GM23338 (cell line): ENCODE measurements around the gene E2F3. TPM values are rescaled to one million over a fixed set of nuclear protein-coding genes. Genes with fewer than 3 reads are reported as not detected.

Experiments used
- ATAC-seq: fragments of 200-7000 bp; cut with Tn5 transposase; 3 replicates; pipeline ENCODE4 v1.9.1; 2020
- DNase-seq: peaks from one replicate; pipeline ENCODE4 v3.0.0-alpha.2; 2015; ENCODE audit warnings: low spot score
- H2AFZ ChIP-seq: fragments of 200-600 bp; sonication (generic); 2 replicates; pipeline ENCODE4 v1.8.0; 2016; ENCODE audit warnings: antibody characterized with exemption, mild to moderate bottlenecking, moderate library complexity
- H3F3A ChIP-seq: fragments of 200-600 bp; sonication (generic); replicated peaks from 2 replicates; pipeline ENCODE4 v1.8.0; 2017; ENCODE audit warnings: antibody characterized with exemption, mixed run types, low read depth
- H3K27ac ChIP-seq: fragments of 200-600 bp; sonication (generic); 2 replicates; pipeline ENCODE4 v1.6.1; 2016; ENCODE audit warnings: low read depth
- H3K27me3 ChIP-seq: fragments of 200-600 bp; sonication (generic); 2 replicates; pipeline ENCODE4 v1.8.0; 2016; ENCODE audit warnings: mild to moderate bottlenecking, mixed run types, moderate library complexity; ENCODE audit not compliant: insufficient read depth
- H3K36me3 ChIP-seq: fragments of 200-600 bp; sonication (generic); 2 replicates; pipeline ENCODE4 v1.8.0; 2016; ENCODE audit warnings: mild to moderate bottlenecking; ENCODE audit not compliant: insufficient read depth
- H3K4me1 ChIP-seq: fragments of 200-600 bp; sonication (generic); 2 replicates; pipeline ENCODE4 v1.8.0; 2016; ENCODE audit warnings: mild to moderate bottlenecking, moderate library complexity; ENCODE audit not compliant: insufficient read depth
- H3K4me2 ChIP-seq: fragments of 200-600 bp; sonication (generic); 2 replicates; pipeline ENCODE4 v1.7.1; 2017; ENCODE audit warnings: mixed run types
- H3K4me3 ChIP-seq: fragments of 200-600 bp; sonication (generic); 2 replicates; pipeline ENCODE4 v1.6.1; 2016; ENCODE audit warnings: mixed run types
- H3K79me2 ChIP-seq: fragments of 200-600 bp; sonication (generic); replicated peaks from 2 replicates; pipeline ENCODE4 v1.8.0; 2017; ENCODE audit warnings: mild to moderate bottlenecking; ENCODE audit not compliant: insufficient read depth
- H3K9me2 ChIP-seq: fragments of 200-600 bp; sonication (generic); 2 replicates; pipeline ENCODE4 v1.8.0; 2017; ENCODE audit not compliant: insufficient read depth
- H4K20me1 ChIP-seq: fragments of 200-600 bp; sonication (generic); replicated peaks from 2 replicates; pipeline ENCODE4 v1.8.0; 2017; ENCODE audit warnings: mild to moderate bottlenecking; ENCODE audit not compliant: insufficient read depth
- H3K27ac Mint-ChIP-seq: 2 replicates; pipeline ENCODE4 v1.8.0; 2020; ENCODE audit warnings: inconsistent platforms, mild to moderate bottlenecking, moderate library complexity, mixed read lengths
- H3K27me3 Mint-ChIP-seq: 3 replicates; pipeline ENCODE4 v1.8.0; 2022; ENCODE audit warnings: low read depth, mild to moderate bottlenecking, moderate library complexity, mixed read lengths, inconsistent platforms; ENCODE audit not compliant: insufficient read depth, poor library complexity
- H3K36me3 Mint-ChIP-seq: 3 replicates; pipeline ENCODE4 v1.8.0; 2021; ENCODE audit warnings: low read depth, mild to moderate bottlenecking, inconsistent platforms, moderate library complexity, mixed read lengths
- H3K4me1 Mint-ChIP-seq: 3 replicates; pipeline ENCODE4 v1.8.0; 2020; ENCODE audit warnings: mild to moderate bottlenecking, inconsistent platforms, mixed read lengths
- H3K4me3 Mint-ChIP-seq: 3 replicates; pipeline ENCODE4 v1.8.0; 2021; ENCODE audit warnings: moderate library complexity, mild to moderate bottlenecking, inconsistent platforms, mixed read lengths
- H3K9me3 Mint-ChIP-seq: 3 replicates; pipeline ENCODE4 v1.8.0; 2020; ENCODE audit warnings: moderate library complexity, mild to moderate bottlenecking, inconsistent platforms, mixed read lengths
- CREB1 ChIP-seq: fragments of 250-450 bp; sonication (Bioruptor Pico); IDR thresholded peaks from 2 replicates; pipeline ENCODE4 v1.5.0; 2020; ENCODE audit warnings: low read depth, mild to moderate bottlenecking, moderate library complexity
- CTCF ChIP-seq, 2 experiments: fragments of 200-600 bp in 1 of 2; sonication (generic) in 1 of 2; conservative IDR thresholded peaks; 2 replicates each; pipeline versions ENCODE4 v1.5.1 to v1.6.1; 2016 to 2017; ENCODE audit warnings: antibody characterized with exemption in 2 of 2, low read depth in 2 of 2, mild to moderate bottlenecking in 2 of 2, moderate library complexity in 1 of 2
- ETS1 ChIP-seq: IDR thresholded peaks from 2 replicates; pipeline ENCODE4 v1.6.1; 2016; ENCODE audit warnings: antibody characterized with exemption
- EZH2 ChIP-seq: fragments of 200-600 bp; sonication (generic); IDR thresholded peaks from one replicate; pipeline ENCODE4 v1.8.0; 2017; ENCODE audit warnings: antibody characterized with exemption, mild to moderate bottlenecking, low read depth; ENCODE audit not compliant: unreplicated experiment
- EZH2phosphoT487 ChIP-seq: fragments of 200-600 bp; sonication (generic); IDR thresholded peaks from one replicate; pipeline ENCODE4 v1.8.1; 2018; ENCODE audit warnings: antibody characterized with exemption; ENCODE audit not compliant: unreplicated experiment
- JUNB ChIP-seq: IDR thresholded peaks from one replicate; pipeline ENCODE4 v1.6.1; 2016; ENCODE audit warnings: antibody characterized with exemption; ENCODE audit not compliant: unreplicated experiment
- NANOG ChIP-seq: IDR thresholded peaks from 2 replicates; pipeline ENCODE4 v1.6.1; 2016; ENCODE audit warnings: antibody characterized with exemption, borderline replicate concordance
- POLR2AphosphoS5 ChIP-seq: IDR thresholded peaks from 2 replicates; pipeline ENCODE4 v1.6.1; 2016; ENCODE audit warnings: antibody characterized with exemption, low read depth
- REST ChIP-seq: IDR thresholded peaks from one replicate; pipeline ENCODE4 v1.6.1; 2018; ENCODE audit warnings: antibody characterized with exemption; ENCODE audit not compliant: unreplicated experiment
- STAT1 ChIP-seq: IDR thresholded peaks from one replicate; pipeline ENCODE4 v1.6.1; 2016; ENCODE audit warnings: antibody characterized with exemption; ENCODE audit not compliant: unreplicated experiment
- ZNF114 ChIP-seq: fragments of 250-450 bp; sonication (Bioruptor Pico); IDR thresholded peaks from 2 replicates; pipeline ENCODE4 v1.5.0; 2020; ENCODE audit warnings: mild to moderate bottlenecking, moderate library complexity
- ZNF331 ChIP-seq: fragments of 250-450 bp; sonication (Bioruptor Pico); IDR thresholded peaks from 2 replicates; pipeline ENCODE4 v1.5.0; 2020; ENCODE audit warnings: low read depth, mild to moderate bottlenecking, moderate library complexity
- ZNF462 ChIP-seq: fragments of 250-450 bp; sonication (Bioruptor Pico); IDR thresholded peaks from 2 replicates; pipeline ENCODE4 v1.5.0; 2020; ENCODE audit warnings: mild to moderate bottlenecking, moderate library complexity
- polyA plus RNA-seq: library from polyadenylated mRNA; unstranded; fragments of >200 nt; fragmentation: Nextera tagmentation; extraction: Ambion mirVana; gene quantifications from 2 replicates; pipeline ENCODE4 v1.2.1, GENCODE V29; 2016
- total RNA-seq: library from RNA; depleted of rRNA; stranded (reverse); fragments of >200 nt; shearing (Covaris generic); gene quantifications from 2 replicates; pipeline ENCODE4 v1.2.3, GENCODE V29; 2014

The E2F3 gene
- total and polyA plus RNA-seq, 2 experiments from 2014 or later = 27.2 to 33.5 TPM

- Histone ChIP-seq H3K4me2 (no peak overlapping the region), H3K4me3 (no peak overlapping the region), H3K27ac (no peak overlapping the region), H3K36me3 (no peaks in the 10 kb centered on the region), H2AFZ (no peak overlapping the region), H3K9me2 (no peaks in the 10 kb centered on the region), H3F3A (no peaks in the 10 kb centered on the region), H4K20me1 (no peaks in the 10 kb centered on the region), H3K27me3 (no peaks in the 10 kb centered on the region), H3K4me1 (no peaks in the 10 kb centered on the region), H3K79me2 (peaks cover 21% of the 10 kb centered on the region)
- TF ChIP-seq REST (no peak), JUNB (no peak), EZH2phosphoT487 (no peak), CTCF (conservative IDR thresholded peaks at IDR 0.05; ENCODE audit: low read depth in 2 of 2) (no peak), EZH2 (no peak), NANOG (no peak), ZNF331 (CRISPR knock-in tag) (no peak), STAT1 (no peak), ZNF462 (CRISPR knock-in tag) (no peak), ZNF114 (CRISPR knock-in tag) (no peak), ETS1 (no peak), POLR2AphosphoS5 (no peak), CREB1 (no peak)
- Mint-ChIP-seq H3K4me1 (peaks cover 4% of the 10 kb centered on the region; the same call in 1 of the 3 replicates), H3K9me3 (0 out of 3 replicates have a peak, but pooled peaks cover 3% of the 10 kb centered on the region), H3K27ac (no peak overlapping the region), H3K4me3 (no peak overlapping the region), H3K36me3 (peaks cover 7% of the 10 kb centered on the region; the same call in 2 of the 3 replicates), H3K27me3 (peaks cover 22% of the 10 kb centered on the region)
- ATAC-seq (no peak), DNase-seq (no peak)
Observed at GRCh38 chr6:20399518-20399917, 2.2 kb upstream of the E2F3 start.
